WI38 (cell line): ENCODE measurements around the gene PCBP3.

Experiments used
- H3K4me3 ChIP-seq: 2 replicates; pipeline ENCODE4 v1.5.1; 2011; ENCODE audit warnings: low read depth, mild to moderate bottlenecking, control low read depth, low read length
- TF ChIP-seq, protein P1 (sequence below): IDR thresholded peaks from 2 replicates; pipeline ENCODE4 v1.5.1; 2012; ENCODE audit warnings: low read depth, mild to moderate bottlenecking, control low read depth, low read length

The PCBP3 gene

DNA sequence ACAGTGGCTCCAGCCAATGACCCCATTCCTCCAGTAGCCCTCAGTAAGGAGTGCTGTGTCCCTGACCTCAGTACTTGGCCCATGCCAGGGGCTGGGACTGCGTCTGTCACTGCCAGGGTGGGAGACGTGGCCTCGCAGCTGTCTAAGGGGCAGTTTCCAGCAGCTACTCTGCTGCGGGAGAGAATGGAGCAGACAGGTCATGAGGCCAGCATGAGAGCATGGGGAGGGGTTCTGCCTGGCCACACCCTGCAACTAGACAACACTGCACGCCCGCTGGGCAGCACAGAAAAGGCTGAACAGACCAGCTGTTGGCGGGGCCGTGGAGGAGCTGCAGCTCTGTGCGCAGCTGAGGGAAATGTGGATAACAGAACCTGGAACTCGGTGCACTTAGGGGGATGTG is 246.4 kb downstream of the PCBP3 start:
- H3K4me3 ChIP-seq, result no peak overlapping the region
- TF ChIP-seq, protein P1, sequence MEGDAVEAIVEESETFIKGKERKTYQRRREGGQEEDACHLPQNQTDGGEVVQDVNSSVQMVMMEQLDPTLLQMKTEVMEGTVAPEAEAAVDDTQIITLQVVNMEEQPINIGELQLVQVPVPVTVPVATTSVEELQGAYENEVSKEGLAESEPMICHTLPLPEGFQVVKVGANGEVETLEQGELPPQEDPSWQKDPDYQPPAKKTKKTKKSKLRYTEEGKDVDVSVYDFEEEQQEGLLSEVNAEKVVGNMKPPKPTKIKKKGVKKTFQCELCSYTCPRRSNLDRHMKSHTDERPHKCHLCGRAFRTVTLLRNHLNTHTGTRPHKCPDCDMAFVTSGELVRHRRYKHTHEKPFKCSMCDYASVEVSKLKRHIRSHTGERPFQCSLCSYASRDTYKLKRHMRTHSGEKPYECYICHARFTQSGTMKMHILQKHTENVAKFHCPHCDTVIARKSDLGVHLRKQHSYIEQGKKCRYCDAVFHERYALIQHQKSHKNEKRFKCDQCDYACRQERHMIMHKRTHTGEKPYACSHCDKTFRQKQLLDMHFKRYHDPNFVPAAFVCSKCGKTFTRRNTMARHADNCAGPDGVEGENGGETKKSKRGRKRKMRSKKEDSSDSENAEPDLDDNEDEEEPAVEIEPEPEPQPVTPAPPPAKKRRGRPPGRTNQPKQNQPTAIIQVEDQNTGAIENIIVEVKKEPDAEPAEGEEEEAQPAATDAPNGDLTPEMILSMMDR, result no peak

- H3K4me3 ChIP-seq, result no peak overlapping the region
- TF ChIP-seq, protein P1, result no peak
These were observed 248.0 kb downstream of the PCBP3 start for GRCh38 chr21:45891388-45892155.

DNA sequence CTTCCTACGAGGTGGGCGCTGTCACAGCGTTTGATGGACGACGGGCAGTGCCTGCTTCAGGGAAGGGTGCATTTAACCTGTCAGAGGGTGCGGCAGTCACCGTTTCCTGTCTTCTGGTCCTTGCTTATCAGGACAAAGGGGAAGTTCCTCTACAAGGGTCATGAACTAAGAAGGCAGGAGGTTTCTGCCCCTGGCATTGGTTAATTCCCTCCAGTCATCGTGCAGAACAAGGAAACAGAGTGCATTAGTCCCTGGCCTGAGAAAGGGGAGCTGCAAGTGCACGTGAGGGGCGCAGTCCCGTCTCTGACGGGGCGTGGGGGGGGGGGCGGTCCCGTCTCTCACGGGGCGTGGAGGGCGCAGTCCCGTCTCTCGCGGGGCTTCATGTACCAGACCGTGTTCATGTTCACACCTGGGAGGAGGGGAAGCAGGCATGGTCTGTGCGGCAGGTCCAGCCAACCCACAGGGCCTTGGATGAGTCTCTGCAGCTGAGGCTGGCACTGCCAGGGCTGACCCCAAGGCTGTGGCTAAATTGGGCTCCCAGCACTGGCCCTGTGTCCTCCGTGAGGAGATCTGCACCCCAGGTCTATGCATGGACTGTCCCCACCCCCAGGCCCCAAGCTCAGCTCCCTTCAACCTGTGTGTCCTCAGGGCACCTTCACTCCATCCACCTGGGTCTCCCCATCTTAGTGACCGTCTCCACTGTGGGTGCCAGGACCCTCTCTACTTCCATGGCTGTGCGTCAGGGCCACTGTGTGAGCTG is 248.8 kb downstream of the PCBP3 start:
- TF ChIP-seq, protein P1, result no peak
- H3K4me3 ChIP-seq, result no peak overlapping the region

GRCh38 chr21:45892916-45893739 is 249.6 kb downstream of the PCBP3 start:
- H3K4me3 ChIP-seq, result no peak overlapping the region
- TF ChIP-seq, protein P1, result no peak

GRCh38 chr21:45893740-45894449 is 250.4 kb downstream of the PCBP3 start:
- no peak overlapping the region for H3K4me3 ChIP-seq
- TF ChIP-seq, protein P1, result no peak

GRCh38 chr21:45894450-45894825 is 250.9 kb downstream of the PCBP3 start:
- TF ChIP-seq, protein P1, result no peak

More at GRCh38 chr21:45894450-45894825, 250.9 kb downstream of the PCBP3 start:
- no peak overlapping the region for H3K4me3 ChIP-seq
